OCI-LY7 (cell line): ENCODE results near the gene POFUT1. TPM values are rescaled to one million over a fixed set of nuclear protein-coding genes. Genes with fewer than 3 reads are reported as not detected.
A peak's percentile ranks its signal among the peaks of the same experiment; 100 is the strongest.
"Not testable (repeated sequence)": the region's sequence is repeated elsewhere in the genome, so short reads cannot be mapped to it uniquely, and the experiment has no call there.

ENCODE experiments used
- BruUV-seq: library from RNA; stranded (reverse); fragments of 400-500 nt; replicated peaks from 2 replicates; lab custom pipeline; 2021; lab: Mats Ljungman, UMichigan
- CTCF ChIA-PET: fragments of 300-600 bp; sonication (Branson Sonifier 250); formaldehyde crosslinking; loops from one replicate; lab custom pipeline; 2022; ENCODE audit warnings: antibody characterized with exemption; ENCODE audit not compliant: unreplicated experiment; lab: Charles Lee
- POLR2A ChIA-PET: fragments of 300-600 bp; sonication (Branson Sonifier 250); formaldehyde crosslinking; loops from one replicate; lab custom pipeline; 2022; ENCODE audit warnings: antibody characterized with exemption; lab: Charles Lee
- DNase-seq: peaks from one replicate; pipeline ENCODE4 v3.0.0-alpha.2; 2015; ENCODE audit warnings: low spot score
- H2AFZ ChIP-seq: fragments of 200-600 bp; sonication (generic), shearing (Covaris generic); 2 replicates; pipeline ENCODE4 v1.6.1; 2014; ENCODE audit warnings: mild to moderate bottlenecking, antibody characterized with exemption, low read length, moderate library complexity
- H3K27ac ChIP-seq: fragments of 200-600 bp; sonication (generic); 2 replicates; pipeline ENCODE4 v1.5.1; 2014; ENCODE audit warnings: mixed run types, low read depth, mild to moderate bottlenecking, moderate library complexity, low read length, inconsistent platforms; ENCODE audit not compliant: poor library complexity, severe bottlenecking
- H3K36me3 ChIP-seq: fragments of 200-600 bp; sonication (generic); 2 replicates; pipeline ENCODE4 v1.6.1; 2014; ENCODE audit warnings: mild to moderate bottlenecking, antibody characterized with exemption, low read length, moderate library complexity, mixed read lengths; ENCODE audit not compliant: insufficient read depth
- H3K4me1 ChIP-seq: fragments of 200-600 bp; sonication (generic); 2 replicates; pipeline ENCODE4 v1.5.1; 2014; ENCODE audit warnings: mild to moderate bottlenecking, low read length; ENCODE audit not compliant: insufficient read depth, poor library complexity, severe bottlenecking
- H3K4me2 ChIP-seq: fragments of 200-600 bp; sonication (generic); 2 replicates; pipeline ENCODE4 v1.6.1; 2014; ENCODE audit warnings: mild to moderate bottlenecking, low read length
- H3K4me3 ChIP-seq: fragments of 200-600 bp; sonication (generic); 2 replicates; pipeline ENCODE4 v1.5.1; 2014; ENCODE audit warnings: mild to moderate bottlenecking, low read depth, low read length; ENCODE audit not compliant: poor library complexity, severe bottlenecking
- H3K79me2 ChIP-seq: fragments of 200-600 bp; sonication (generic); 2 replicates; pipeline ENCODE4 v1.6.1; 2016; ENCODE audit warnings: low read depth, mild to moderate bottlenecking, low read length, moderate library complexity, mixed read lengths; ENCODE audit not compliant: insufficient read depth
- H3K9me2 ChIP-seq: fragments of 200-600 bp; sonication (generic); 2 replicates; pipeline ENCODE4 v1.6.1; 2016; ENCODE audit warnings: mild to moderate bottlenecking, low read length, mixed read lengths; ENCODE audit not compliant: insufficient read depth
- H3K9me3 ChIP-seq: fragments of 200-600 bp; sonication (generic); 2 replicates; pipeline ENCODE4 v1.6.1; 2014; ENCODE audit warnings: mild to moderate bottlenecking, mixed run types, low read length, mixed read lengths
- H4K20me1 ChIP-seq: fragments of 200-600 bp; sonication (generic); 2 replicates; pipeline ENCODE4 v1.6.1; 2014; ENCODE audit warnings: mild to moderate bottlenecking, antibody characterized with exemption, low read length, moderate library complexity, mixed read lengths; ENCODE audit not compliant: insufficient read depth
- CTCF ChIP-seq: fragments of 200-600 bp; sonication (generic); conservative IDR thresholded peaks from 2 replicates; pipeline ENCODE4 v1.5.1; 2014; ENCODE audit warnings: mild to moderate bottlenecking, antibody characterized with exemption, low read length, moderate library complexity, mixed read lengths
- EZH2phosphoT487 ChIP-seq: fragments of 200-600 bp; sonication (generic); IDR thresholded peaks from 2 replicates; pipeline ENCODE4 v1.6.1; 2018; ENCODE audit warnings: low read depth, borderline replicate concordance, mild to moderate bottlenecking, mixed run types, antibody characterized with exemption, low read length, moderate library complexity, mixed read lengths
- intact Hi-C: fragments of 100-400 bp; cut with micrococcal nuclease; formaldehyde crosslinking; loops from one replicate; pipeline ENCODE4 v1.10.0; 2022; ENCODE audit not compliant: unreplicated experiment
- total RNA-seq, 2 experiments: library from RNA; depleted of rRNA in 1 of 2; stranded (reverse); fragments of >200 nt in 1 of 2; shearing (Covaris generic) in 1 of 2; gene quantifications; 2 replicates each; pipeline ENCODE4 v1.2.3, GENCODE V29; 2014 to 2022

POFUT1 gene
- total RNA-seq, 2 experiments from 2014 or later: 21.4 to 33.1 TPM

GRCh38 chr20:32191422-32191821 lies 16.3 kb upstream of the POFUT1 start:
- Histone ChIP-seq H3K36me3 (peaks cover 50% of the 10 kb centered on the region), H3K4me3 (no peak overlapping the region), H3K4me1 (no peaks in the 10 kb centered on the region), H2AFZ (no peak overlapping the region), H3K4me2 (no peak overlapping the region), H4K20me1 (peaks cover 5% of the 10 kb centered on the region), H3K79me2 (no peaks in the 10 kb centered on the region), H3K27ac (no peak overlapping the region), H3K9me3 (no peaks in the 10 kb centered on the region), H3K9me2 (no peaks in the 10 kb centered on the region)
- TF ChIP-seq CTCF: no peak
- no peak for TF ChIP-seq EZH2phosphoT487
- intact Hi-C loops: no loop called here
- CTCF ChIA-PET: no interaction called here
- no peak for DNase-seq
- POLR2A ChIA-PET: interaction anchor here (0.7 kb wide), 1 partner anchor 90 kb away, joined by 3 read pairs; no protein-coding TSS in a partner anchor
- no TSS peak for BruUV-seq

- H3K9me3 ChIP-seq: no peaks in the 10 kb centered on the region
- no peak for DNase-seq
- TF ChIP-seq EZH2phosphoT487 (no peak), CTCF (no peak)
- H3K27ac ChIP-seq: no peak overlapping the region
- intact Hi-C loops: no loop called here
- H3K4me1 ChIP-seq: no peaks in the 10 kb centered on the region
- peaks cover 54% of the 10 kb centered on the region for H3K36me3 ChIP-seq
- POLR2A ChIA-PET: no interaction called here
- H4K20me1 ChIP-seq: peaks cover 5% of the 10 kb centered on the region
- no peak overlapping the region for H3K4me2 ChIP-seq
- no peaks in the 10 kb centered on the region for H3K79me2 ChIP-seq
- no peaks in the 10 kb centered on the region for H3K9me2 ChIP-seq
- H2AFZ ChIP-seq: no peak overlapping the region
- no TSS peak for BruUV-seq
- CTCF ChIA-PET: no interaction called here
- no peak overlapping the region for H3K4me3 ChIP-seq
Measured at GRCh38 chr20:32191873-32192272, 15.8 kb upstream of the POFUT1 start.

- Histone ChIP-seq H3K79me2 (peaks cover 2% of the 10 kb centered on the region; the same call in 1 of the 2 replicates), H3K9me3 (no peaks in the 10 kb centered on the region), H4K20me1 (peaks cover 5% of the 10 kb centered on the region), H3K36me3 (peaks cover 63% of the 10 kb centered on the region), H3K4me3 (no peak overlapping the region), H3K4me2 (no peak overlapping the region), H3K4me1 (no peaks in the 10 kb centered on the region), H2AFZ (no peak overlapping the region), H3K27ac (no peak overlapping the region), H3K9me2 (no peaks in the 10 kb centered on the region)
- TF ChIP-seq CTCF: no peak
- TF ChIP-seq EZH2phosphoT487: no peak
- ChIA-PET POLR2A (no interaction called here), CTCF (no interaction called here)
- TSS peak; percentile 35 for BruUV-seq
- no peak for DNase-seq
- intact Hi-C loops: no loop called here
Measured at GRCh38 chr20:32192698-32193097, 15.0 kb upstream of the POFUT1 start.

GRCh38 chr20:32193336-32193735 lies 14.3 kb upstream of the POFUT1 start:
- H3K79me2 ChIP-seq, CTCF ChIA-PET, H3K9me2 ChIP-seq, H4K20me1 ChIP-seq, H3K9me3 ChIP-seq, H3K4me3 ChIP-seq, intact Hi-C loops, BruUV-seq, DNase-seq, H3K27ac ChIP-seq, H3K4me2 ChIP-seq, H2AFZ ChIP-seq, H3K4me1 ChIP-seq: not testable (repeated sequence)
- peaks cover 69% of the 10 kb centered on the region for H3K36me3 ChIP-seq
- POLR2A ChIA-PET: interaction anchor here (0.6 kb wide), 1 partner anchor 52 kb away, joined by 3 read pairs; no protein-coding TSS in a partner anchor
